Peyer's patch (tissue), 4 donors: Measurements from ENCODE around the gene TNP2.

Experiments
- POLR2A ChIP-seq, 2 donors: fragments of 450-650 bp; IDR thresholded peaks; one replicate each; pipeline ENCODE4 v1.5.1; 2017; ENCODE audit warnings: antibody characterized with exemption in 2 of 2, mild to moderate bottlenecking in 2 of 2, moderate library complexity in 2 of 2
- TF ChIP-seq, protein P1 (sequence below), 6 experiments: fragments of 450-650 bp in 4 of 6; fragments of 200-600 bp in 2 of 6; sonication (generic) in 1 of 6; IDR thresholded peaks; one replicate each; pipeline ENCODE4 v1.5.1; 2017 to 2019; ENCODE audit warnings: antibody characterized with exemption in 6 of 6, mild to moderate bottlenecking in 3 of 6, moderate library complexity in 1 of 6

- TF ChIP-seq POLR2A (IDR thresholded peaks at IDR 0.05): no peak
- TF ChIP-seq, protein P1, sequence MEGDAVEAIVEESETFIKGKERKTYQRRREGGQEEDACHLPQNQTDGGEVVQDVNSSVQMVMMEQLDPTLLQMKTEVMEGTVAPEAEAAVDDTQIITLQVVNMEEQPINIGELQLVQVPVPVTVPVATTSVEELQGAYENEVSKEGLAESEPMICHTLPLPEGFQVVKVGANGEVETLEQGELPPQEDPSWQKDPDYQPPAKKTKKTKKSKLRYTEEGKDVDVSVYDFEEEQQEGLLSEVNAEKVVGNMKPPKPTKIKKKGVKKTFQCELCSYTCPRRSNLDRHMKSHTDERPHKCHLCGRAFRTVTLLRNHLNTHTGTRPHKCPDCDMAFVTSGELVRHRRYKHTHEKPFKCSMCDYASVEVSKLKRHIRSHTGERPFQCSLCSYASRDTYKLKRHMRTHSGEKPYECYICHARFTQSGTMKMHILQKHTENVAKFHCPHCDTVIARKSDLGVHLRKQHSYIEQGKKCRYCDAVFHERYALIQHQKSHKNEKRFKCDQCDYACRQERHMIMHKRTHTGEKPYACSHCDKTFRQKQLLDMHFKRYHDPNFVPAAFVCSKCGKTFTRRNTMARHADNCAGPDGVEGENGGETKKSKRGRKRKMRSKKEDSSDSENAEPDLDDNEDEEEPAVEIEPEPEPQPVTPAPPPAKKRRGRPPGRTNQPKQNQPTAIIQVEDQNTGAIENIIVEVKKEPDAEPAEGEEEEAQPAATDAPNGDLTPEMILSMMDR (IDR thresholded peaks at IDR 0.05): no peak
Observed at GRCh38 chr16:11278681-11279628, 9.8 kb upstream of the TNP2 start.
